ENCODE data around the gene WDR45B. TPM values are rescaled to one million over a fixed set of nuclear protein-coding genes. Genes with fewer than 3 reads are reported as not detected.

WDR45B gene
- total RNA-seq (10 to 100 TPM; 44.9 to 91.6 (median 68.4) TPM), polyA plus RNA-seq (10 to 100 TPM; 30.5 to 36.8 TPM), total RNA-seq (140 reads per million, percentile 89 among the genes with 10 or more reads in this experiment)

GRCh38 chr17:82648165-82648668, at the start of gene WDR45B:
Gene WDR45B, minus strand, starts transcription at chr17:82648444. Its CDS starts 104 bp downstream, at chr17:82648340.
- Histone ChIP-seq H3K36me3 (ENCODE audit: control insufficient read depth in 2 of 3, insufficient read depth in 3 of 3, low read length in 3 of 3) (peaks cover 0 to 20% (median 6%) of the 10 kb centered on the region in 3 experiments), H3K9me3 (ENCODE audit: control insufficient read depth in 2 of 3, low read length in 3 of 3) (no peaks in the 10 kb centered on the region), H3K4me1 (ENCODE audit: control insufficient read depth in 2 of 2, insufficient read depth in 2 of 2, low read length in 2 of 2) (peaks cover 11 to 22% of the 10 kb centered on the region in 2 donors), H3K27ac (ENCODE audit: low read depth, low read length) (peak within 1 kb of the TSS; percentile 94), H3K4me3 (ENCODE audit: low read length) (peak within 1 kb of the TSS; percentile 90), H3K27me3 (ENCODE audit: control insufficient read depth in 2 of 2, insufficient read depth in 2 of 2, low read length in 2 of 2) (no peaks in the 10 kb centered on the region)
- ATAC-seq (peak; percentile 97), DNase-seq (peak; percentile 68 to 90 (median 87))
- intact Hi-C loops (cut with micrococcal nuclease) = loop anchor here (1.0 to 10.0 kb wide), 9 partner anchors 50 to 403 kb away; partner anchors contain the start of genes CYBC1 (in 2 of the 2), FN3KRP (in 2 of the 2), RAB40B (in 2 of the 2) and TBCD (in 2 of the 2)
- peak within 1 kb of the TSS; percentile 65 to 88 (median 83) for H3K27ac Mint-ChIP-seq
- peak within 1 kb of the TSS; percentile 78 to 92 (median 84) for H3K4me3 Mint-ChIP-seq
- ChIA-PET CTCF (no interaction called here), POLR2A (interaction anchor here (1.3 kb wide), 1 partner anchor 69 kb away, joined by 6 read pairs; the partner anchor contains the start of gene FN3KRP)
- H3K9me3 Mint-ChIP-seq = peaks cover 0 to 2% (median 0%) of the 10 kb centered on the region in 11 donors
- H3K27me3 Mint-ChIP-seq = no peaks in the 10 kb centered on the region
- peaks cover 0 to 10% (median 4%) of the 10 kb centered on the region in 5 donors for H3K36me3 Mint-ChIP-seq
- peaks cover 23 to 39% (median 30%) of the 10 kb centered on the region in 7 donors for H3K4me1 Mint-ChIP-seq

GRCh38 chr17:82697808-82698064, 49.5 kb upstream of the WDR45B start:
- ATAC-seq = no peak
- H3K4me1 Mint-ChIP-seq = peaks cover 0 to 16% (median 7%) of the 10 kb centered on the region in 7 donors
- peak in 1 of 9 donors; percentile 3 for DNase-seq
- no peaks in the 10 kb centered on the region for H3K27me3 ChIP-seq (ENCODE audit: control insufficient read depth in 2 of 2, insufficient read depth in 2 of 2, low read length in 2 of 2)
- H3K27ac Mint-ChIP-seq = no peak overlapping the region
- ChIA-PET CTCF (interaction anchor here (0.6 kb wide), 1 partner anchor 27 kb away, joined by 5 read pairs; no protein-coding TSS in a partner anchor), POLR2A (interaction anchor here (2.5 kb wide), 1 partner anchor 19 kb away, joined by 14 read pairs; the partner anchor contains the start of gene FN3KRP)
- H3K36me3 ChIP-seq (ENCODE audit: control insufficient read depth in 2 of 3, insufficient read depth in 3 of 3, low read length in 3 of 3) = no peaks in the 10 kb centered on the region
- peak overlapping the region in 5 of 10 donors; percentile 28 to 87 (median 66) for H3K4me3 Mint-ChIP-seq
- H3K9me3 ChIP-seq (ENCODE audit: control insufficient read depth in 2 of 3, low read length in 3 of 3) = peaks cover 0 to 7% (median 0%) of the 10 kb centered on the region in 3 experiments
- H3K9me3 Mint-ChIP-seq = peaks cover 0 to 15% (median 8%) of the 10 kb centered on the region in 11 donors
- H3K4me1 ChIP-seq (ENCODE audit: control insufficient read depth in 2 of 2, insufficient read depth in 2 of 2, low read length in 2 of 2) = peaks cover 5 to 8% of the 10 kb centered on the region in 2 donors
- peak overlapping the region; percentile 6 for H3K4me3 ChIP-seq (ENCODE audit: low read length)
- intact Hi-C loops (cut with micrococcal nuclease) = loop anchor here (1.0 to 10.0 kb wide), 6 partner anchors 19 to 279 kb away; partner anchors contain the start of genes FN3KRP (in 2 of the 2), WDR45B (in 2 of the 2), HEXD (in 1 of the 2) and NARF (in 1 of the 2)
- H3K27me3 Mint-ChIP-seq = peaks cover 0 to 16% (median 0%) of the 10 kb centered on the region in 5 donors
- peak overlapping the region; percentile 41 for H3K27ac ChIP-seq (ENCODE audit: low read depth, low read length)
- peaks cover 0 to 14% (median 9%) of the 10 kb centered on the region in 5 donors for H3K36me3 Mint-ChIP-seq

- ATAC-seq (no peak), DNase-seq (peak in 4 of 9 donors; percentile 7 to 46 (median 16))
- H3K27me3 Mint-ChIP-seq = peaks cover 0 to 16% (median 0%) of the 10 kb centered on the region in 5 donors
- peaks cover 0 to 15% (median 8%) of the 10 kb centered on the region in 11 donors for H3K9me3 Mint-ChIP-seq
- H3K9me3 ChIP-seq (ENCODE audit: control insufficient read depth in 2 of 3, low read length in 3 of 3) = peaks cover 0 to 7% (median 0%) of the 10 kb centered on the region in 3 experiments
- peaks cover 0 to 16% (median 7%) of the 10 kb centered on the region in 7 donors for H3K4me1 Mint-ChIP-seq
- H3K4me3 ChIP-seq (ENCODE audit: low read length) = peak overlapping the region; percentile 6
- intact Hi-C loops (cut with micrococcal nuclease) = loop anchor here in 1 of 2 donors (10.0 kb wide), 1 partner anchor 102 kb away; no protein-coding TSS in a partner anchor
- ChIA-PET CTCF (interaction anchor here (0.6 kb wide), 1 partner anchor 26 kb away, joined by 5 read pairs; no protein-coding TSS in a partner anchor), POLR2A (interaction anchor here (0.6 to 2.5 kb wide), 3 partner anchors 15 to 564 kb away, joined by 3 to 14 read pairs (median 7); partner anchors contain the start of gene FN3KRP)
- H3K27ac Mint-ChIP-seq = no peak overlapping the region
- H3K27ac ChIP-seq (ENCODE audit: low read depth, low read length) = no peak overlapping the region
- peaks cover 0 to 14% (median 9%) of the 10 kb centered on the region in 5 donors for H3K36me3 Mint-ChIP-seq
- H3K27me3 ChIP-seq (ENCODE audit: control insufficient read depth in 2 of 2, insufficient read depth in 2 of 2, low read length in 2 of 2) = no peaks in the 10 kb centered on the region
- peak overlapping the region in 9 of 10 donors; percentile 21 to 87 (median 61) for H3K4me3 Mint-ChIP-seq
- no peaks in the 10 kb centered on the region for H3K36me3 ChIP-seq (ENCODE audit: control insufficient read depth in 2 of 3, insufficient read depth in 3 of 3, low read length in 3 of 3)
- H3K4me1 ChIP-seq (ENCODE audit: control insufficient read depth in 2 of 2, insufficient read depth in 2 of 2, low read length in 2 of 2) = peaks cover 5 to 8% of the 10 kb centered on the region in 2 donors
Observed at GRCh38 chr17:82696916-82697807, 48.9 kb upstream of the WDR45B start.

- Mint-ChIP-seq H3K36me3 (peaks cover 0 to 14% (median 13%) of the 10 kb centered on the region in 5 donors), H3K27me3 (peaks cover 0 to 16% (median 0%) of the 10 kb centered on the region in 5 donors), H3K4me3 (peak overlapping the region in 6 of 10 donors; percentile 19 to 74 (median 43)), H3K4me1 (peaks cover 0 to 16% (median 7%) of the 10 kb centered on the region in 7 donors), H3K9me3 (peaks cover 0 to 15% (median 8%) of the 10 kb centered on the region in 11 donors), H3K27ac (peak overlapping the region in 1 of 9 donors; percentile 36)
- Histone ChIP-seq H3K36me3 (ENCODE audit: control insufficient read depth in 2 of 3, insufficient read depth in 3 of 3, low read length in 3 of 3) (no peaks in the 10 kb centered on the region), H3K27ac (ENCODE audit: low read depth, low read length) (no peak overlapping the region), H3K4me1 (ENCODE audit: control insufficient read depth in 2 of 2, insufficient read depth in 2 of 2, low read length in 2 of 2) (peaks cover 5 to 8% of the 10 kb centered on the region in 2 donors), H3K27me3 (ENCODE audit: control insufficient read depth in 2 of 2, insufficient read depth in 2 of 2, low read length in 2 of 2) (no peaks in the 10 kb centered on the region), H3K4me3 (ENCODE audit: low read length) (no peak overlapping the region), H3K9me3 (ENCODE audit: control insufficient read depth in 2 of 3, low read length in 3 of 3) (peaks cover 0 to 7% (median 0%) of the 10 kb centered on the region in 3 experiments)
- intact Hi-C loops (cut with micrococcal nuclease) = loop anchor here in 1 of 2 donors (10.0 kb wide), 1 partner anchor 101 kb away; no protein-coding TSS in a partner anchor
- ChIA-PET POLR2A (interaction anchor here (0.6 kb wide), 1 partner anchor 563 kb away, joined by 7 read pairs; no protein-coding TSS in a partner anchor), CTCF (no interaction called here)
- ATAC-seq = no peak
- no peak for DNase-seq
Observed at GRCh38 chr17:82696259-82696658, 48.0 kb upstream of the WDR45B start.

- Mint-ChIP-seq H3K4me3 (peak overlapping the region in 2 of 10 donors; percentile 22 to 65), H3K27me3 (peaks cover 0 to 16% (median 0%) of the 10 kb centered on the region in 5 donors), H3K27ac (no peak overlapping the region), H3K4me1 (peaks cover 0 to 15% (median 6%) of the 10 kb centered on the region in 7 donors), H3K36me3 (peaks cover 0 to 20% (median 14%) of the 10 kb centered on the region in 5 donors), H3K9me3 (peaks cover 0 to 15% (median 8%) of the 10 kb centered on the region in 11 donors)
- H3K9me3 ChIP-seq (ENCODE audit: control insufficient read depth in 2 of 3, low read length in 3 of 3) = peaks cover 0 to 7% (median 0%) of the 10 kb centered on the region in 3 experiments
- H3K27ac ChIP-seq (ENCODE audit: low read depth, low read length) = no peak overlapping the region
- ATAC-seq = no peak
- intact Hi-C loops (cut with micrococcal nuclease) = loop anchor here in 1 of 2 donors (10.0 kb wide), 1 partner anchor 100 kb away; no protein-coding TSS in a partner anchor
- no peaks in the 10 kb centered on the region for H3K36me3 ChIP-seq (ENCODE audit: control insufficient read depth in 2 of 3, insufficient read depth in 3 of 3, low read length in 3 of 3)
- no peak for DNase-seq
- CTCF ChIA-PET = no interaction called here
- H3K4me1 ChIP-seq (ENCODE audit: control insufficient read depth in 2 of 2, insufficient read depth in 2 of 2, low read length in 2 of 2) = peaks cover 5 to 8% of the 10 kb centered on the region in 2 donors
- H3K4me3 ChIP-seq (ENCODE audit: low read length) = no peak overlapping the region
- no peaks in the 10 kb centered on the region for H3K27me3 ChIP-seq (ENCODE audit: control insufficient read depth in 2 of 2, insufficient read depth in 2 of 2, low read length in 2 of 2)
- POLR2A ChIA-PET = interaction anchor here (0.6 kb wide), 1 partner anchor 44 kb away, joined by 3 read pairs; no protein-coding TSS in a partner anchor
Observed at GRCh38 chr17:82694647-82695046, 46.4 kb upstream of the WDR45B start.
